ENCODE results near the gene EFCAB13.

The EFCAB13 gene

GRCh38 chr17:47323382-47324223, at the start of gene EFCAB13:
Gene EFCAB13 (plus strand): TSS chr17:47323955. CDS start chr17:47328354, 4,399 bp downstream.
- DNase-seq (ENCODE audit: low spot score) = peak; percentile 39

- no peak for DNase-seq (ENCODE audit: low spot score)
Measured at GRCh38 chr17:47274319-47275069, 49.3 kb upstream of the EFCAB13 start.

- no peak for DNase-seq (ENCODE audit: low spot score)
Measured at GRCh38 chr17:47275245-47275984, 48.3 kb upstream of the EFCAB13 start.

- DNase-seq (ENCODE audit: low spot score) = no peak
Measured at GRCh38 chr17:47276444-47276843, 47.3 kb upstream of the EFCAB13 start.

- no peak for DNase-seq (ENCODE audit: low spot score)
Measured at GRCh38 chr17:47276868-47277267, 46.9 kb upstream of the EFCAB13 start.

- DNase-seq (ENCODE audit: low spot score) = no peak
Measured at GRCh38 chr17:47277921-47278320, 45.8 kb upstream of the EFCAB13 start.

GRCh38 chr17:47278561-47278960, 45.2 kb upstream of the EFCAB13 start:
- no peak for DNase-seq (ENCODE audit: low spot score)

GRCh38 chr17:47279062-47279801, 44.5 kb upstream of the EFCAB13 start:
- DNase-seq (ENCODE audit: low spot score) = peak; percentile 15

GRCh38 chr17:47280072-47280811, 43.5 kb upstream of the EFCAB13 start:
- DNase-seq (ENCODE audit: low spot score) = no peak

GRCh38 chr17:47281216-47281615, 42.5 kb upstream of the EFCAB13 start:
- DNase-seq (ENCODE audit: low spot score) = no peak

GRCh38 chr17:47285003-47285402, 38.8 kb upstream of the EFCAB13 start:
- no peak for DNase-seq (ENCODE audit: low spot score)

GRCh38 chr17:47286198-47286914, 37.4 kb upstream of the EFCAB13 start:
- DNase-seq (ENCODE audit: low spot score) = no peak

- DNase-seq (ENCODE audit: low spot score) = no peak
Measured at GRCh38 chr17:47287068-47287467, 36.7 kb upstream of the EFCAB13 start.

GRCh38 chr17:47287639-47288038, 36.1 kb upstream of the EFCAB13 start:
- no peak for DNase-seq (ENCODE audit: low spot score)

GRCh38 chr17:47288531-47289116, 35.1 kb upstream of the EFCAB13 start:
- no peak for DNase-seq (ENCODE audit: low spot score)

- no peak for DNase-seq (ENCODE audit: low spot score)
Measured at GRCh38 chr17:47289302-47289701, 34.5 kb upstream of the EFCAB13 start.

- no peak for DNase-seq (ENCODE audit: low spot score)
Measured at GRCh38 chr17:47290870-47291241, 32.9 kb upstream of the EFCAB13 start.

- no peak for DNase-seq (ENCODE audit: low spot score)
Measured at GRCh38 chr17:47291242-47291873, 32.4 kb upstream of the EFCAB13 start.

- DNase-seq (ENCODE audit: low spot score) = no peak
Measured at GRCh38 chr17:47292206-47292605, 31.5 kb upstream of the EFCAB13 start.
